GM12872 (cell line): ENCODE data around the gene GSDMA.

Experiments used
- CTCF ChIP-seq: IDR thresholded peaks from 3 replicates; pipeline ENCODE4 v1.5.1; 2011; ENCODE audit warnings: low read depth, mild to moderate bottlenecking, low read length, moderate library complexity; ENCODE audit not compliant: insufficient read depth

GSDMA gene

GRCh38 chr17:40019140-40019991 lies 56.6 kb downstream of the GSDMA start:
- no peak for TF ChIP-seq CTCF

- no peak for TF ChIP-seq CTCF
These were observed 57.3 kb downstream of the GSDMA start for GRCh38 chr17:40020146-40020545.

GRCh38 chr17:40021451-40021971 lies 58.7 kb downstream of the GSDMA start:
- TF ChIP-seq CTCF = no peak

GRCh38 chr17:40022497-40022896 lies 59.7 kb downstream of the GSDMA start:
- TF ChIP-seq CTCF = no peak

GRCh38 chr17:40022961-40023541 lies 60.2 kb downstream of the GSDMA start:
- no peak for TF ChIP-seq CTCF

GRCh38 chr17:40023590-40024292 lies 60.9 kb downstream of the GSDMA start:
- no peak for TF ChIP-seq CTCF

- TF ChIP-seq CTCF = no peak
These were observed 62.1 kb downstream of the GSDMA start for GRCh38 chr17:40024901-40025300.
